Dendritic cell treated with granulocyte-macrophage colony-stimulating factor and Interleukin-4, amounts not matched to agents 40 ng/mL and 50 ng/mL, for 4 days (primary cell): Measurements from ENCODE around the gene BRMS1L.

Experiments
- H3K27ac Mint-ChIP-seq: one replicate; pipeline ENCODE4 v1.8.0; 2022; ENCODE audit warnings: mild to moderate bottlenecking, mixed read lengths
- H3K27me3 Mint-ChIP-seq: one replicate; pipeline ENCODE4 v1.8.0; 2022; ENCODE audit warnings: mild to moderate bottlenecking, mixed read lengths
- H3K36me3 Mint-ChIP-seq: one replicate; pipeline ENCODE4 v1.8.0; 2022; ENCODE audit warnings: low read depth, mixed read lengths
- H3K4me1 Mint-ChIP-seq: one replicate; pipeline ENCODE4 v1.8.0; 2022; ENCODE audit warnings: low read depth, mixed read lengths
- H3K4me3 Mint-ChIP-seq: one replicate; pipeline ENCODE4 v1.8.0; 2022; ENCODE audit warnings: mild to moderate bottlenecking, moderate library complexity, mixed read lengths
- H3K9me3 Mint-ChIP-seq: one replicate; pipeline ENCODE4 v1.8.0; 2022; ENCODE audit warnings: mixed read lengths
- intact Hi-C: fragments of 100-400 bp; cut with micrococcal nuclease; formaldehyde crosslinking; loops from one replicate; pipeline ENCODE4 v1.15.0; 2022

BRMS1L gene

DNA sequence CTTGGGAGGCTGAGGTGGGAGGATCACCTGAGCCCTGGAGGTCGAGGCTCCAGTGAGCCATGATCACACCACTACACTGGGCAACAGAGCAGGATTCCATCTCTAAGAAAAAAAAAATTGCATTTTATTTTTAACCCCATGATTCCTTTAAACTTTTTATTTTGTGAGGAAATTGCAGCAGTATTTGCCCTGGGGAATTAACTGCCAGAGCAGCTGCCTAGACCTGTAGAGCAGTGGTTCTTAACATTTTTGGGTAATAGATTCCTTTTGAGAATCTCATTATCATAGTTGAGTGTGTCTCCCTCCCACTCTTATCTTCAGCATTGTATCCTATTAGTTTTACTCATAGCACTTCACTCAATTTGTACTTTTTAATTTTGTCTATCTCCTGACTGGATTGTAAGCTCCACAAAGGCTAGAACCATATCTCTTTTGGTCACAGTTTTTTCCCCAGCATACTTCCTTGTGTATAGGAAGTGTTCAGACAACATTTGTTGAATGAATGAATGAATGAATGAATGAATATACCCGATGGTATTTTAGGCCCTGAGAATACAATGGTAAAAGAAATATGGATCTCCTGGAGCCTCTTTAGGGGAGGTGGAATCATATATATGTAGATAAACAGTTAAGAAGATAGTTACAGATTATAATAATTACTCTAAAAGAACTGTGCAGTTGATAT, 40.6 kb downstream of the BRMS1L start:
- no peaks in the 10 kb centered on the region for H3K4me1 Mint-ChIP-seq
- H3K4me3 Mint-ChIP-seq, result no peak overlapping the region
- intact Hi-C loops, result no loop called here
- no peak overlapping the region for H3K27ac Mint-ChIP-seq
- H3K27me3 Mint-ChIP-seq, result no peaks in the 10 kb centered on the region
- H3K36me3 Mint-ChIP-seq, result peaks cover 16% of the 10 kb centered on the region
- no peaks in the 10 kb centered on the region for H3K9me3 Mint-ChIP-seq

DNA sequence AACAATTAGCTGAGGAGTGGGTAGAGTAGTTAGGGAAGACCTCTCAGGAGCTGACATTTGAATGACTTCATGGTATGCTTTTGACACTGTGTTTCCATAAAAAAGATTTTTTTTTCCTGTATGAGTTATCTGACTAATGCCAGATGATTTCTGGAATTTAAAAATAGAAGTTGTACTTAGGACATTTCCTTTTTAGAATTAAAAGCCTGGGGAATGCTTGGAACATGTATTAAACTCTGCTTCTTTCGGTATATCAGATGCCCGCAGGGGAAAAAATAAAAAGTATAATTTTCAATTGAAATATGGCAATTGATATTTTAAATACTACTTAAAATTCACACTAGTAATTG, 41.1 kb downstream of the BRMS1L start:
- no peaks in the 10 kb centered on the region for H3K4me1 Mint-ChIP-seq

DNA sequence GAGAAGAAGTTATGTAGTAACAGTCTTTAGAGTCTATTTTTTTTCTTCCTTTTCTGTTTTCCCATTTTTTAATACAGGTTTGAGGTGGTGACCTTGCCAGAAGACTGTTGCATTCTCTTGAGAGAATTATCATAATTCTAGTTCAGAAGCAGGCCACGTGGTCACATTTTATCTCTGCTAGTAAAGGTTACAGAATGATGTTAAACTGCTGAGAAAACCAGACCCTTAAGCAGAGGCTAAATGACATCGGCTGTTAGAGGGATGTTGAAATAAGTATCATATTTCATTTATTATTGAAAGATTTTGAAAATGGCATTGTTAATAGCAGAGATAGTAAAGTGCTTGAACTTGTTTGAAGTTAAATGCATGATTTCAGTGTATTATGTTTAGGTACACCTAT, 49.2 kb downstream of the BRMS1L start:
- intact Hi-C loops, result loop anchor here (10.0 kb wide), 1 partner anchor 680 kb away; no protein-coding TSS in a partner anchor
- no peak overlapping the region for H3K4me3 Mint-ChIP-seq

More for the DNA sequence above, 41.1 kb downstream of the BRMS1L start:
- Mint-ChIP-seq H3K36me3 (peaks cover 16% of the 10 kb centered on the region), H3K27me3 (no peaks in the 10 kb centered on the region), H3K27ac (no peak overlapping the region), H3K4me3 (no peak overlapping the region), H3K9me3 (no peaks in the 10 kb centered on the region)
- intact Hi-C loops, result no loop called here

DNA sequence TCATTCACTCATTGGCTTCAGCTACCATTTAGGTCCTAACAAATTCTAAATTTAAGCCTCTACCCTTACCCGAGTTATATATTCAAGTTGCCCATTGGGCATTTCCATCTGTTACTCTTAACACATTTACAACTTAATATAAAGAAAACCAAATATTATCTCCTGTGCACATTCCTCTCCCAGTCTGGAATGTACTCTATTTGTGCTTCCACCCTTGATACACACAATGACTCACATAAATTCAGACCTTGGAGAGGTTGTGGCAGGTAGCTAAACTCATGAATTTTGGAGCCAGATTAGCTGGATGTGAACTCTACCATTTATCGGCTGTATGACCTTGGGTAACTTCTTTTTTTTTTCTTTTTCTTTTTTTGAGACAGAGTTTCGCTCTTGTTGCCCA, 51.1 kb downstream of the BRMS1L start:
- no peak overlapping the region for H3K4me3 Mint-ChIP-seq
- intact Hi-C loops, result loop anchor here (10.0 kb wide), 1 partner anchor 678 kb away; no protein-coding TSS in a partner anchor
- H3K27ac Mint-ChIP-seq, result no peak overlapping the region
- no peaks in the 10 kb centered on the region for H3K27me3 Mint-ChIP-seq
- H3K36me3 Mint-ChIP-seq, result no peaks in the 10 kb centered on the region
- no peaks in the 10 kb centered on the region for H3K9me3 Mint-ChIP-seq
- peaks cover 14% of the 10 kb centered on the region for H3K4me1 Mint-ChIP-seq

More for the DNA sequence above, 49.2 kb downstream of the BRMS1L start:
- Mint-ChIP-seq H3K9me3 (no peaks in the 10 kb centered on the region), H3K27me3 (no peaks in the 10 kb centered on the region), H3K4me1 (peaks cover 14% of the 10 kb centered on the region), H3K36me3 (no peaks in the 10 kb centered on the region), H3K27ac (no peak overlapping the region)

DNA sequence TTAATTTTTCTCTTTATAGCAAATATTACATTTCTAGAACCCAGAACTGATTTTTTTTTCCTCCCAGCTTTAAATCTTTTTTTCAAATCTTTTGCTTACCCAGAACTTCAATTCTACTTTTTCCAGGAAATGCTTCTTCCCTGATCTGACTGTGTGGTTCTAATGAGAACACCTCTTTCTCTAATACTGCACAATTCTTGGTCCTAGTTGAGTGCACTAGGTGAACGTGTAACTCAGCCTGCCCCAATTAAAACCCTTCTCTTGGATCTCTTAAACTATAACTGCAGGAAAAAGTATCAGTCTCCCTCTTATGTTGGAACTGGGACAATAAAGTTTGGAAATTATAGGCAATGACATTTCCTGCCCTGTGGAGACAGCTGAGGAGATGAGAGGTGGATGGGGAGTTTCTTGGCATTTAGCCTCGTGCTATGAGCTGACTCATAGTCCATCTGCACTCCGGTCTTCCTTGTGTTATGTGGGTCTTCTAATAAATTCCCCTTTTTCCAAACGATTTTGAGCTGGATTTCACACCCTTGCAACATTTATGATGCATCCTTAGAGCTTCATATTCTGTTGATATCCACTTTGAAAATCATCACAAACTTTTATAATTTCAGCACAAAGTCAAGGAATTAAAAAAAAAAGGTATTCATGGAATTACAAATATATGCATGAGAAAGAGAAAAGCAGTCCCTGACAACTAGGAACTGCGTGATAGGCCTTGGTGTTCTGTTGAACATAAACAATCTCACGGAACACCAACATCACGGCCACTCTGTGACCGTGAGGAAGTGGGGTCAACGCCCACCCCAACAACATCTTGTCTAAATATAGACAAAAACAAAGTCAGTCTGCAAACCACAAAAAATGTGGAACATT, 52.4 kb downstream of the BRMS1L start:
- intact Hi-C loops, result loop anchor here (10.0 kb wide), 1 partner anchor 676 kb away; no protein-coding TSS in a partner anchor
- Mint-ChIP-seq H3K27ac (no peak overlapping the region), H3K36me3 (no peaks in the 10 kb centered on the region), H3K4me1 (peaks cover 14% of the 10 kb centered on the region), H3K27me3 (no peaks in the 10 kb centered on the region), H3K4me3 (no peak overlapping the region), H3K9me3 (no peaks in the 10 kb centered on the region)

DNA sequence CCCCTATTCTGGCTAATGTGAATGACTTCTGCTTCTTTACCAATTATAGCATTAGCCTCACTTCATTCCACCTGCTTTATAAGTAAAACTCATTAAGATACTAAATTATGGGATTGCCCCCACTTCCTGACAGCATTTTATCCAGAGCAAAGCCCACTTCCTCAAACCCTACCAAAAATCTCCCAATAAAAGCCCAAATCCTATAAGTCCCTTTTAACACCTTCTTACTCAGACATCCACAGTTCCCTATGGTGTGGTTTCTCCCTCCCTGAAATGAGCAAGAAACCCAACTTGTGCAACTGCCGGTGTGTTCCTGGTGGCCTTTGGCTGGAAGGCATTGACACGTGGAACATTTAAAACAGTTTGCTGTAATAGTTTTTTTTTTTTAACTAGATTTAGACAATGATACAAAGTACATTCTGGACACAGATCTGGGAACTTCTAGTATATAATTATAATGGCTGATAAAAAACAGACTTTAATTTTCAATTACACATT, 53.1 kb downstream of the BRMS1L start:
- no peaks in the 10 kb centered on the region for H3K9me3 Mint-ChIP-seq
- no peaks in the 10 kb centered on the region for H3K36me3 Mint-ChIP-seq
- peaks cover 14% of the 10 kb centered on the region for H3K4me1 Mint-ChIP-seq
- intact Hi-C loops, result loop anchor here (10.0 kb wide), 1 partner anchor 676 kb away; no protein-coding TSS in a partner anchor
- no peaks in the 10 kb centered on the region for H3K27me3 Mint-ChIP-seq
- no peak overlapping the region for H3K4me3 Mint-ChIP-seq
- no peak overlapping the region for H3K27ac Mint-ChIP-seq

DNA sequence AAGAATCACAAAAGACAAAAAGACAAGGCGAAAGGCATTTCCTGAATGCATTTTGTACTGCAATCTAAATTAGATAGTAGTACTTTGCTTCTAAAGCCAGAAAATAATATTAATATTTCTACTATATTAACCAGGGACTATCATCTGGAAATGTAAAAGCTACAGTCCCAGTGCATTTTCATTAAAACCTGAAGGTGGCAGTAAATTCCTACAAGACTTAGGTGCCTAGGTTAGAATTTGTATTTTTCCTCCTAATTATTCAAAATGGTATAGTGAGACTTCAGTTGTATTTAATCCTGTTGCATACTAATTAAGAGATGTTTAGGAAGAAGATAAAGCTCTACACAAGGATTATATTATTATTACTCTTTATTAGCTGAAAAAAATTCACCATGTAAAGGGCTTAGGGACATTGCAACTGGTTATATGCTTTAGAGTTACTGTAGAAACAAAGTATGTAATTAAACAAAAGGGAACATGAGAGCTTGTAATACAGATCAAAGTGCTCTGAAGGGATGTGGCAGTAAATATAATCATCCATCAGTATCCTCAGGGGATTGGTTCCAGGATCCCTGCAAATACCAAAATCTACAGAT, 53.6 kb downstream of the BRMS1L start:
- Mint-ChIP-seq H3K27me3 (no peaks in the 10 kb centered on the region), H3K4me1 (peaks cover 14% of the 10 kb centered on the region), H3K4me3 (no peak overlapping the region), H3K9me3 (no peaks in the 10 kb centered on the region), H3K27ac (no peak overlapping the region), H3K36me3 (no peaks in the 10 kb centered on the region)
- intact Hi-C loops, result loop anchor here (10.0 kb wide), 2 partner anchors 675 to 725 kb away; no protein-coding TSS in a partner anchor

DNA sequence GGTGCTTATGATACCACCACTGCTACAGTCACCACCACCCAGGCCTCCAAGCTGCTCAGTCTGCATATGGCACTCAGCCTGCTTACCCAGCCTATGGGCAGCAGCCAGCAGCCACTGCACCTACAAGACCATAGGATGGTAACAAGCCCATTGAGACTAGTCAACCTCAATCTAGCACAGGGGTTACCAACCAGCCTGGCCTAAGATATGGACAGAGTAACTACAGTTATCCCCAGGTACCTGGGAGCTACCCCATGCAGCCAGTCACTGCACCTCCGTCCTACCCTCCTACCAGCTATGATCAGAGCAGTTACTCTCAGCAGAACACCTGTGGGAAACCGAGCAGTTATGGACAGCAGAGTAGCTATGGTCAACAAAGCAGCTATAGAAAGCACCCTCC, 55.1 kb downstream of the BRMS1L start:
- intact Hi-C loops, result loop anchor here (10.0 kb wide), 1 partner anchor 724 kb away; no protein-coding TSS in a partner anchor
- H3K36me3 Mint-ChIP-seq, result no peaks in the 10 kb centered on the region
- no peaks in the 10 kb centered on the region for H3K27me3 Mint-ChIP-seq
- no peaks in the 10 kb centered on the region for H3K9me3 Mint-ChIP-seq
- H3K4me1 Mint-ChIP-seq, result peaks cover 14% of the 10 kb centered on the region
- H3K27ac Mint-ChIP-seq, result no peak overlapping the region
- H3K4me3 Mint-ChIP-seq, result no peak overlapping the region

DNA sequence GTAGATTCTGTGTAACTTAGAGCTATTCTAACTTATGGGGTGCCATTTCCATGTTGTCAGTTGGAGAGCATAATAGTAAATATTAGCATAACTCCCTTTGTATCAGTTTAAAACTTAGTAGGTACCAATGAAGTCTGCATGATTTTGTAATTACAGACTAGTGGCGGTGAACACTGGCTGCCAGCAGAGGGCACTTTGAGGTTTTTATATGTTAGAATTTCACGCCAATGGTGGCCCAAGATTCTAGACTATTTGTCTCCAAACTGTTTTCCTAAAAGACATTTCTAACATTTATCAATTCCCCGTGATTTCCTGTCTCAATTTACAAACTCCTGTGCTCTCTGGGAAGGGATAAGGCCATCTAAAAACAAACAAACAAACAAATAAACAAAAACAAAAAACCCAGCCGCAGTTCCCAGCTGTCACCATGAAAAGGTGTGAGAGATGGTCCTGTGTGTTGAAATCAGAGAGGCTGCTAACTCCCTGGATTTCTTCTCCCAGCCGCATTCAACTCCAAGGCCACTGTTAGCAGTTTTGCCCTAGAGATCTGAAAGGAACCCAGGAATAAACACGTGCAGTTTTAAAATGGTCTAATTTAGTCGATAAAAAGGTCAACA, 57.6 kb downstream of the BRMS1L start:
- no peak overlapping the region for H3K4me3 Mint-ChIP-seq
- intact Hi-C loops, result loop anchor here (10.0 kb wide), 1 partner anchor 721 kb away; no protein-coding TSS in a partner anchor
- no peaks in the 10 kb centered on the region for H3K36me3 Mint-ChIP-seq
- no peak overlapping the region for H3K27ac Mint-ChIP-seq
- peaks cover 7% of the 10 kb centered on the region for H3K4me1 Mint-ChIP-seq
- no peaks in the 10 kb centered on the region for H3K9me3 Mint-ChIP-seq
- H3K27me3 Mint-ChIP-seq, result peaks cover 2% of the 10 kb centered on the region

DNA sequence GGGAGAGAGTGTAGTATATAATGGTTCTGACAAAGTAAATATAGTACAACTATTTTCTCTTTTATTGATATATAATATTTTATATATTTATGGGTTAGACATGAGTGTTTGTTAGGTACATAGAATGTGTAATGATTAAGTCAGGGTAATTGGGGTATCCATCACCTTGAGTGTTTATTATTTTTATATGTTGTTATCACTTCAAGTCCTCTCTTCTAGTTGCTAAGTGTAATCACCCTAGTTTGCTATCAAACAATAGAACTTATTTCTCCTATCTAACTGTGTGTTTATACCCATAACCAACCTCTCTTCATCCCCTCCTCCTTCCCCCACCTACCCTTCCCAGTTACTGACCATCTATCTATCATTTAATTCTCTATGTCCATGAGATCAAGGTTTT, 64.2 kb downstream of the BRMS1L start:
- Mint-ChIP-seq H3K27ac (no peak overlapping the region), H3K9me3 (peaks cover 14% of the 10 kb centered on the region), H3K36me3 (no peaks in the 10 kb centered on the region), H3K4me1 (no peaks in the 10 kb centered on the region), H3K4me3 (no peak overlapping the region), H3K27me3 (peaks cover 4% of the 10 kb centered on the region)
- intact Hi-C loops, result no loop called here

DNA sequence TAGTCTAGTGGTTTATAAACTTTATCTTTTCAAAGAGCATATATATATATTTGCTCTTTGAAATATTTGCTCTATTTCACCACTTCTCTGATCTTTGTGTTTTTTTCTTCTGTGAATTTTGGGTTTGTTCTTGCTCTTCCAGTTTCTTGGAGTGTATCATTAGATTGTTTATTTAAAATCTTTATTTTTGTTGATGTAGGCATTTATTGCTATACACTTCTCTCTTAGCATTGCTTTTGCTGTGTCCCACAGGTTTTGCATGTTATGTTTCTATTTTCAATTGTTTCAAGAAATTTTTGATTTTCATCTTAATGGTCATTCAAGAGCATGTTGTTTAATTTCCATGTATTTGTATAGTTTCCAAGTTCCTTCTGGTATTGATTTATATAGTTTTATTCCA, 69.1 kb downstream of the BRMS1L start:
- peaks cover 3% of the 10 kb centered on the region for H3K27me3 Mint-ChIP-seq
- no peak overlapping the region for H3K4me3 Mint-ChIP-seq
- no peaks in the 10 kb centered on the region for H3K36me3 Mint-ChIP-seq
- H3K4me1 Mint-ChIP-seq, result no peaks in the 10 kb centered on the region
- peaks cover 35% of the 10 kb centered on the region for H3K9me3 Mint-ChIP-seq
- intact Hi-C loops, result no loop called here
- no peak overlapping the region for H3K27ac Mint-ChIP-seq

DNA sequence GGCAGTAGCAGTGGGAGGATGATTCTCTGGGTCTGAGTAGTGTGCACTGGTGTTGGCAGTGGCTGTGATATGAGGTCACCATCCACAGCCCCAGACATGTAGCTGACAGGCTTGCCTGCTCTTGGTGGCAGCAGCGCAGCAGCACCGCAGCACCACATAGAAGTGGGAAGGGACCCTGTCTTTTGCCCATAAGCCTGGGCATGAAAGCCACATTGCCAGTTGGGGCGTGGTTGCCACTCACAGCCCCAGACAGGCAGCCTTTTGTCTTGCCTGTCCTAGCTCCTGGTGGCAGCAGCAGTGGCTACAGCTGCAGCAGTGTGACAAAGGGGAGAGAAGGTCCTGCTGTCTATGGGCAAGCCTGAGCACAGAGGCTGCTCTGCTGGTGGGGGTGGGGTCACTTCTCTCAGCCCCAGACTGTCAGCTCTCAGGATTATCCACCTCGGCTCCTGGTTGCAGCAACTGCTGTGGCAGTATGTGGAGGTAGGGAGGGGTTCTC, 71.5 kb downstream of the BRMS1L start:
- no peaks in the 10 kb centered on the region for H3K36me3 Mint-ChIP-seq
- H3K4me3 Mint-ChIP-seq, result no peak overlapping the region
- intact Hi-C loops, result no loop called here
- no peaks in the 10 kb centered on the region for H3K4me1 Mint-ChIP-seq
- H3K27me3 Mint-ChIP-seq, result peaks cover 5% of the 10 kb centered on the region
- peaks cover 35% of the 10 kb centered on the region for H3K9me3 Mint-ChIP-seq
- H3K27ac Mint-ChIP-seq, result no peak overlapping the region

DNA sequence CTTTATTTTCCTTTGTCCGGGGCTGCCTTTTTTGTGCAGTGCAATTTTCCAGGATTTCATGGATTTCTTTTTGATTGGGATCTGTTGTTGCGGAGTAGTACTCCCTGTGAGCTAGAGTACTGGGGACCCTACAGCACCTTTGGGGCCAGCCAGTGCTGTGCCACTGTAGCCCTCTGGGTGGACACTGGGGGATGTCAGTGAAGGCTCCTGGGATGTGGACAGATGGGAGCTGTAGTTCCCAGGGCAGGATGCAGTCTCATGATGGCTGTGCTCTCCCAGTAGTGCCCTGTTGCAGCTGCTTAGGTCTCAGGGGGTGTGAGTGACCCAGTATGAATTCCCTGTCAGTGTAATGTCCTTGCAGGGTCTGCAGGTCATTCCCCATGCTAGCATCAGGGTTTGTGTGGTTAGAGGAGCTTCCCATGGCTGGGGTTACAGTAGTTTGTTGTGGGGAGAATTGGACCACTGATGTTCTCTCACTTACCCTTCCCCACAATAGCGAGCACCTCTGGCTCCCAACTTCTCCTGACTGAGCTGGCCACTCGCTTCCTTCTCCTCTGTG, 72.2 kb downstream of the BRMS1L start:
- H3K27me3 Mint-ChIP-seq, result peaks cover 5% of the 10 kb centered on the region
- H3K4me1 Mint-ChIP-seq, result no peaks in the 10 kb centered on the region
- peaks cover 35% of the 10 kb centered on the region for H3K9me3 Mint-ChIP-seq
- no peak overlapping the region for H3K4me3 Mint-ChIP-seq
- H3K36me3 Mint-ChIP-seq, result no peaks in the 10 kb centered on the region
- intact Hi-C loops, result no loop called here
- no peak overlapping the region for H3K27ac Mint-ChIP-seq
